Muscle layer of duodenum (tissue), 2 donors: Measurements from ENCODE around the gene MBD3L3.

ENCODE experiments used
- H3K27ac ChIP-seq: one replicate; pipeline ENCODE4 v1.7.0; 2013; ENCODE audit warnings: mild to moderate bottlenecking, low read length
- H3K27me3 ChIP-seq: one replicate; pipeline ENCODE4 v1.7.0; 2013; ENCODE audit warnings: low read depth, mild to moderate bottlenecking, control low read depth, low read length
- H3K36me3 ChIP-seq, 2 donors: one replicate each; pipeline ENCODE4 v1.7.0; 2013; ENCODE audit warnings: low read length in 2 of 2, control low read depth in 1 of 2, mild to moderate bottlenecking in 1 of 2; ENCODE audit not compliant: insufficient read depth in 2 of 2, control insufficient read depth in 1 of 2
- H3K4me1 ChIP-seq, 2 donors: one replicate each; pipeline ENCODE4 v1.7.0; 2013; ENCODE audit warnings: low read length in 2 of 2, mild to moderate bottlenecking in 2 of 2, control low read depth in 1 of 2, moderate library complexity in 1 of 2; ENCODE audit not compliant: insufficient read depth in 2 of 2, control insufficient read depth in 1 of 2
- H3K4me3 ChIP-seq, 2 donors: one replicate each; pipeline ENCODE4 v1.7.0; 2013; ENCODE audit warnings: low read length in 2 of 2, low read depth in 1 of 2, mild to moderate bottlenecking in 1 of 2
- H3K9me3 ChIP-seq, 2 donors: one replicate each; pipeline ENCODE4 v1.7.0; 2013; ENCODE audit warnings: low read length in 2 of 2, control low read depth in 1 of 2, mild to moderate bottlenecking in 1 of 2; ENCODE audit not compliant: control insufficient read depth in 1 of 2
- donor health status: healthy.

MBD3L3 gene

DNA sequence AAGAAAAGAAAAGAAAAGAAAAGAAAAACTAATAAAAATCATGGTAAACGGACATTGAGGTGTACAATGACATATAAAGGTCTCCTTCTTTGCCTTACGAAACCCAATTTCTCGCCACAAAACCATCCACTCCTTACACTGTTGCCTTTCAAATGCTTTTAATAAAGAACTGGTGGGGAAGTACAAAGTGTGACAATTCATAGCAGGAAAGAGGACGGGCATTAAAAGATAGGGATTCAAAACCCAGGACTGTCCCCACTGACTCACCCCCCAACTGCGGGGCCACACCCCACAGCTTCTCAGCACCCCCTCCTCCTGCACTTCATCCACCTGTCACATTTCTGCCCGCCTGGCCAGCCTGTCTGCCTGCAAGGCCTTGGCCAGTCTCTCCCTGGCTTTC, 39.6 kb downstream of the MBD3L3 start:
- Histone ChIP-seq H3K4me3 (no peak overlapping the region), H3K36me3 (no peaks in the 10 kb centered on the region), H3K9me3 (no peaks in the 10 kb centered on the region), H3K27ac (no peak overlapping the region), H3K27me3 (no peaks in the 10 kb centered on the region), H3K4me1 (no peaks in the 10 kb centered on the region)

DNA sequence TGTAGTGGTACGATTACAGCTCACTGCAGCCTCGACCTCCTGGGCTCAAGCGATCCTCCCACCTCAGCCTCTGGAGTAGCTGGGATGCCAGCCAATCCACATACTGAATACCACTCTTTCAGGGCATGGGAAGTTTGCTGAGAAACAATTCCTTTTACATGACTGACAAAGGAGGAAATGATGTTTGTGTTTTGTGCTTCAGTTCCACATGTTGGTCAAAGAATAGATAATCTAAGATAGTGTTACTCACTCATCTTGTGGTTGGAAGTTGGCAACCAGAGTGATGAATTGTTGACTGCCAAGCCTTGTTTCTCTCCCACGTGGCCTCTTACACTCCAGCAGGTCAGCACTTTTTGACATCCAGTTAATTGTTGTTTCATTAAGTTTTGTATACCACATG, 44.8 kb downstream of the MBD3L3 start:
- H3K36me3 ChIP-seq, result no peaks in the 10 kb centered on the region
- no peaks in the 10 kb centered on the region for H3K4me1 ChIP-seq
- no peak overlapping the region for H3K4me3 ChIP-seq
- no peak overlapping the region for H3K27ac ChIP-seq
- no peaks in the 10 kb centered on the region for H3K27me3 ChIP-seq
- no peaks in the 10 kb centered on the region for H3K9me3 ChIP-seq

DNA sequence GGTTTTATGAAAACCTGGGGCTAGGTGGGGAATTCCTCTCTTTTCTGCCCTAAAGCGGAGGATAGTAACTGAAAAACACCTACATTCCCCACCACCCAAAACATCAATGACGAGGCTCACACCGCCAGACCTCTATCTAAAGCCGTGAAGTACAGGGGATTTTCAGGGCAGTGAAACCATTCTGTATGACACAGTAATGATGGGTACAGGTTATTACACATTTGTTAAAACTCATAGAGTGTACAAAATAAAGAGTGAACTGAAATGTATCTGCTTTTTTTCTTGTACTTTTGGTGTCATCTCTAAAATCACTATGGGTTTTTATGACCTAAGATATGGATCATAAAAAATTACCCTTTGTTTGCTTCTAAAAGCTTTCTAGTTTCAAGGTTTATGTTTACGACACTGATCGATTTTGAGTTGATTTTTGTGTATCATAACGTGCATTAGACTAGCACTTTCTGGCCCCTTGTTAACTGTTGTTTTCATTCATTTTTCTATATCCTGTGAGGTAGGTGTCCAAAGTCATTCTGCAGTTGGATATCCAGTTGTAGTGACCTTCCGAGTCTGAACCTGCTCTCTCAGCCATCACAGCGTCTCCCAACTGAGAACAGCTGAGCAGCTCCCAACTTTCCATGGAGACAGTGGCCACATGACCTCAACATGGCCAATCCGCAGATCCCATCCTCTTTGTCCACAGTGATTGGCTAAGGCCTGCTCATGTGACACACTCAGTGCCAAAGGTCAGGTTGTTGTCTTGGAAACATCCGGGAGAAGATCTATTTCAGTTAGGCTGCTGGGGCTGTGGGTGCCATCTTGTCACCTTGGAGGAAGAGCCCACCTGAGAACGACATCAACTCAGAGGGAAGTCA, 47.5 kb downstream of the MBD3L3 start:
- no peak overlapping the region for H3K27ac ChIP-seq
- no peaks in the 10 kb centered on the region for H3K27me3 ChIP-seq
- H3K9me3 ChIP-seq, result no peaks in the 10 kb centered on the region
- no peak overlapping the region for H3K4me3 ChIP-seq
- H3K36me3 ChIP-seq, result no peaks in the 10 kb centered on the region
- no peaks in the 10 kb centered on the region for H3K4me1 ChIP-seq

DNA sequence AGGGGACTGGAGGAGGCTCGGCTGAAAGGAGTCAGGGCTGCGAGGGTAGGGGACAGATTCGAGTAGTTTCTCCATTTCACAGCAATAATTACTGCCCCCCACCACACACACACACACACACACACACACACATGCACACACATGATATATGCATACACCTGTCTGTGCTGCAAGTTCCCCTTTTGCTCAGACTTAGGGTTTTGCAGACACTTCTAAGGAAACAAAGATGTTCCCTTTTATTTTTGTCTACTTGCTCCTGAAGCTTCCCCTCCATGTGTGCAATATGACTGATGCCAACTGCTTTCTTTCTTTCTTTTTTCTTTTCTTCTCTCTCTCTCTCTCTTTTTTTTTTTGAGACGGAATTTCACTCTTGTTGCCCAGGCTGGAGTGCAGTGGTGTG, 50.6 kb downstream of the MBD3L3 start:
- Histone ChIP-seq H3K36me3 (no peaks in the 10 kb centered on the region), H3K4me3 (no peak overlapping the region), H3K27ac (no peak overlapping the region), H3K4me1 (no peaks in the 10 kb centered on the region), H3K27me3 (no peaks in the 10 kb centered on the region), H3K9me3 (no peaks in the 10 kb centered on the region)
